H1 (cell line): ENCODE data around the gene PLCB1. TPM values are rescaled to one million over a fixed set of nuclear protein-coding genes. Genes with fewer than 3 reads are reported as not detected.

Source experiments
- CTCF ChIA-PET: fragments of 300-600 bp; sonication (Branson Sonifier 250); formaldehyde crosslinking; loops from one replicate; lab custom pipeline; 2021; ENCODE audit not compliant: partially characterized antibody; lab: Charles Lee
- POLR2A ChIA-PET: fragments of 300-600 bp; sonication (Branson Sonifier 250); formaldehyde crosslinking; loops from one replicate; lab custom pipeline; 2021; ENCODE audit warnings: inconsistent platforms; ENCODE audit not compliant: partially characterized antibody; lab: Charles Lee
- DNase-seq, 2 experiments: peaks; one replicate each; pipeline versions ENCODE4 v3.0.0 to v3.0.0-alpha.2; 2010 to 2022; ENCODE audit warnings: low spot score in 2 of 2, low read depth in 1 of 2, mixed read lengths in 1 of 2
- FAIRE-seq: peaks from 2 replicates; lab custom pipeline; 2011; peaks lifted over from hg19 to GRCh38; lab: Jason Lieb, UNC
- H2AFZ ChIP-seq: 2 replicates; pipeline ENCODE4 v1.8.1; 2012; ENCODE audit warnings: low read length, inconsistent platforms
- H2AK5ac ChIP-seq: 2 replicates; pipeline ENCODE4 v1.6.1; 2013; ENCODE audit warnings: low read depth, low read length
- H2BK120ac ChIP-seq: replicated peaks from 2 replicates; pipeline ENCODE3; 2013; ENCODE audit warnings: low read depth, low read length, inconsistent platforms
- H2BK12ac ChIP-seq: 2 replicates; pipeline ENCODE4 v1.6.1; 2013; ENCODE audit warnings: low read depth, low read length
- H2BK15ac ChIP-seq: 2 replicates; pipeline ENCODE4 v1.6.1; 2013; ENCODE audit warnings: low read length
- H2BK20ac ChIP-seq: 2 replicates; pipeline ENCODE4 v1.6.1; 2013; ENCODE audit warnings: low read length
- H2BK5ac ChIP-seq: 2 replicates; pipeline ENCODE4 v1.6.1; 2013; ENCODE audit warnings: low read depth, low read length
- H3K14ac ChIP-seq: 2 replicates; pipeline ENCODE4 v1.6.1; 2013; ENCODE audit warnings: inconsistent platforms; ENCODE audit not compliant: insufficient read length
- H3K18ac ChIP-seq: 2 replicates; pipeline ENCODE4 v1.6.1; 2013; ENCODE audit warnings: low read length; ENCODE audit errors: extremely low read depth
- H3K23ac ChIP-seq: 2 replicates; pipeline ENCODE4 v1.6.1; 2013; ENCODE audit warnings: inconsistent platforms; ENCODE audit not compliant: insufficient read length
- H3K23me2 ChIP-seq: 2 replicates; pipeline ENCODE4 v1.6.1; 2013; ENCODE audit warnings: low read depth, low read length
- H3K27ac ChIP-seq: 2 replicates; pipeline ENCODE4 v1.6.1; 2011; ENCODE audit warnings: low read depth, low read length, inconsistent platforms
- H3K27me3 ChIP-seq, 4 experiments: replicated peaks in 1 of 4; 1 replicate in 1 of 4; 2 replicates in 3 of 4; pipeline versions ENCODE4 v1.6.1 to v1.8.1; 2011 to 2013; ENCODE audit warnings: low read length in 3 of 4, mild to moderate bottlenecking in 3 of 4, inconsistent platforms in 2 of 4, mixed read lengths in 2 of 4, moderate library complexity in 1 of 4; ENCODE audit not compliant: control insufficient read depth in 3 of 4, insufficient read depth in 3 of 4; ENCODE audit errors: extremely low read depth in 1 of 4
- H3K36me3 ChIP-seq, 4 experiments: 2 replicates each; pipeline versions ENCODE4 v1.6.1 to v1.8.1; 2011 to 2013; ENCODE audit warnings: mild to moderate bottlenecking in 4 of 4, low read length in 3 of 4, moderate library complexity in 2 of 4, control low read depth in 1 of 4, inconsistent platforms in 1 of 4; ENCODE audit not compliant: insufficient read depth in 4 of 4, control insufficient read depth in 2 of 4
- H3K4ac ChIP-seq: replicated peaks from 2 replicates; pipeline ENCODE3; 2013; ENCODE audit warnings: low read length, low read depth, mixed read lengths, inconsistent platforms; ENCODE audit not compliant: insufficient read length
- H3K4me1 ChIP-seq, 4 experiments: replicated peaks in 1 of 4; 1 replicate in 1 of 4; 2 replicates in 3 of 4; pipeline versions ENCODE4 v1.6.1 to v1.8.1; 2011 to 2013; ENCODE audit warnings: low read length in 3 of 4, inconsistent platforms in 2 of 4, mixed read lengths in 1 of 4; ENCODE audit not compliant: insufficient read depth in 4 of 4, control insufficient read depth in 3 of 4
- H3K4me2 ChIP-seq, 2 experiments: 2 replicates each; pipeline versions ENCODE4 v1.6.1 to v1.8.1; 2011 to 2013; ENCODE audit warnings: low read depth in 2 of 2, low read length in 2 of 2, control low read depth in 1 of 2, inconsistent platforms in 1 of 2, mild to moderate bottlenecking in 1 of 2; ENCODE audit not compliant: insufficient read depth in 1 of 2
- H3K4me3 ChIP-seq, 4 experiments: fragments of 200-600, 300-600 bp in 1 of 4; sonication (generic), shearing (Covaris generic), sonication (Bioruptor Twin) in 1 of 4; 2 replicates each; pipeline versions ENCODE4 v1.5.1 to v1.8.1; 2011 to 2016; ENCODE audit warnings: low read length in 4 of 4, low read depth in 3 of 4, control low read depth in 2 of 4, inconsistent platforms in 2 of 4, mild to moderate bottlenecking in 2 of 4, mixed read lengths in 1 of 4, moderate library complexity in 1 of 4; ENCODE audit not compliant: insufficient read depth in 2 of 4; ENCODE audit errors: extremely low read depth in 1 of 4
- H3K56ac ChIP-seq: replicated peaks from 2 replicates; pipeline ENCODE3; 2013; ENCODE audit warnings: low read depth, mild to moderate bottlenecking, mixed read lengths, low read length, inconsistent platforms; ENCODE audit not compliant: insufficient read length
- H3K79me1 ChIP-seq: 2 replicates; pipeline ENCODE4 v1.6.1; 2013; ENCODE audit warnings: low read depth, low read length, control low read depth
- H3K79me2 ChIP-seq, 2 experiments: 2 replicates each; pipeline versions ENCODE4 v1.6.1 to v1.8.1; 2012 to 2013; ENCODE audit warnings: low read length in 2 of 2, mild to moderate bottlenecking in 2 of 2, inconsistent platforms in 1 of 2; ENCODE audit not compliant: insufficient read depth in 2 of 2, control insufficient read depth in 1 of 2
- H3K9ac ChIP-seq, 4 experiments: replicated peaks in 1 of 4; 1 replicate in 1 of 4; 2 replicates in 3 of 4; pipeline versions ENCODE4 v1.6.1 to v1.8.1; 2011 to 2013; ENCODE audit warnings: low read depth in 3 of 4, low read length in 3 of 4, control low read depth in 2 of 4, mild to moderate bottlenecking in 2 of 4, moderate library complexity in 2 of 4, inconsistent platforms in 1 of 4; ENCODE audit errors: extremely low read depth in 1 of 4
- H3K9me3 ChIP-seq, 2 experiments: 2 replicates each; pipeline versions ENCODE4 v1.6.1 to v1.8.1; 2012 to 2013; ENCODE audit warnings: mild to moderate bottlenecking in 2 of 2, moderate library complexity in 2 of 2, control low read depth in 1 of 2, inconsistent platforms in 1 of 2, low read depth in 1 of 2, low read length in 1 of 2, mixed read lengths in 1 of 2; ENCODE audit not compliant: insufficient read depth in 2 of 2
- H4K20me1 ChIP-seq, 2 experiments: replicated peaks in 1 of 2; 2 replicates each; pipeline versions ENCODE3 to v1.8.1; 2011 to 2013; ENCODE audit warnings: inconsistent platforms in 2 of 2, low read length in 2 of 2, mild to moderate bottlenecking in 1 of 2; ENCODE audit not compliant: insufficient read depth in 2 of 2, control insufficient read depth in 1 of 2
- H4K5ac ChIP-seq: 2 replicates; pipeline ENCODE4 v1.6.1; 2013; ENCODE audit warnings: low read length, low read depth, mixed read lengths, inconsistent platforms; ENCODE audit not compliant: insufficient read length
- H4K8ac ChIP-seq: 2 replicates; pipeline ENCODE4 v1.8.0; 2013; ENCODE audit warnings: mild to moderate bottlenecking, moderate library complexity, low read length, inconsistent platforms; ENCODE audit not compliant: insufficient read depth; ENCODE audit errors: extremely low read depth
- H4K91ac ChIP-seq: replicated peaks from 2 replicates; pipeline ENCODE3; 2013; ENCODE audit warnings: low read length, mixed read lengths, inconsistent platforms; ENCODE audit not compliant: insufficient read length
- ASH2L ChIP-seq: fragments of 200-600, 300-600 bp; sonication (generic); IDR thresholded peaks from one replicate; pipeline ENCODE4 v1.7.1; 2017; ENCODE audit warnings: low read length
- CBX5 ChIP-seq: fragments of 300-800, 300-1000 bp; sonication (generic); IDR thresholded peaks from 2 replicates; pipeline ENCODE4 v1.7.1; 2016; ENCODE audit warnings: antibody characterized with exemption, low read length, low read depth
- CBX8 ChIP-seq: fragments of 300-800, 300-1000 bp; sonication (generic); IDR thresholded peaks from 2 replicates; pipeline ENCODE4 v1.7.1; 2016; ENCODE audit warnings: low read depth, low read length, borderline replicate concordance
- CEBPB ChIP-seq: IDR thresholded peaks from 2 replicates; pipeline ENCODE4 v1.6.1; 2012; ENCODE audit warnings: low read depth, low read length
- CHD2 ChIP-seq: IDR thresholded peaks from 2 replicates; pipeline ENCODE4 v1.6.1; 2012; ENCODE audit warnings: low read length, improper control_type of control experiment
- CTBP2 ChIP-seq: IDR thresholded peaks from 2 replicates; pipeline ENCODE4 v1.7.0; 2011; ENCODE audit warnings: borderline replicate concordance, mild to moderate bottlenecking, moderate library complexity, mixed read lengths, low read length; ENCODE audit not compliant: insufficient read depth, insufficient read length
- EGR1 ChIP-seq: IDR thresholded peaks from 2 replicates; pipeline ENCODE4 v1.6.1; 2011; ENCODE audit warnings: low read depth, low read length, borderline replicate concordance
- EZH2 ChIP-seq: fragments of 200-600 bp; sonication (generic); IDR thresholded peaks from 2 replicates; pipeline ENCODE4 v1.7.1; 2012; ENCODE audit warnings: low read depth, mild to moderate bottlenecking, moderate library complexity, low read length, inconsistent platforms; ENCODE audit not compliant: severe bottlenecking
- KDM1A ChIP-seq: fragments of 200-600, 300-600 bp; sonication (generic); IDR thresholded peaks from 2 replicates; pipeline ENCODE4 v1.7.1; 2016; ENCODE audit warnings: mild to moderate bottlenecking, low read length, borderline replicate concordance
- RFX5 ChIP-seq: IDR thresholded peaks from 2 replicates; pipeline ENCODE4 v1.6.1; 2011; ENCODE audit warnings: low read depth, low read length, improper control_type of control experiment, borderline replicate concordance
- RNF2 ChIP-seq: fragments of 200-900, 300-1000 bp; sonication (generic); IDR thresholded peaks from 2 replicates; pipeline ENCODE4 v1.7.1; 2016; ENCODE audit warnings: borderline replicate concordance, low read depth, mild to moderate bottlenecking, antibody characterized with exemption, low read length; ENCODE audit not compliant: poor library complexity, severe bottlenecking; ENCODE audit errors: missing control alignments
- RXRA ChIP-seq: IDR thresholded peaks from 2 replicates; pipeline ENCODE4 v1.6.1; 2011; ENCODE audit warnings: low read depth, mild to moderate bottlenecking, low read length, moderate library complexity; ENCODE audit not compliant: insufficient read depth
- SRF ChIP-seq: IDR thresholded peaks from 2 replicates; pipeline ENCODE4 v1.6.1; 2011; ENCODE audit warnings: mild to moderate bottlenecking, low read depth, low read length, moderate library complexity
- WGBS, 2 experiments: shearing (Covaris generic) in 1 of 2; methylation state at CpG; one replicate each; pipeline versions ENCODE4 v1.1.6 to v1.1.7; 2013 to 2015; ENCODE audit warnings: low lambda C conversion rate in 2 of 2, mixed read lengths in 2 of 2, inconsistent platforms in 1 of 2, low coverage in 1 of 2, missing lambda C conversion rate in 1 of 2; ENCODE audit not compliant: insufficient replicate concordance in 2 of 2, insufficient coverage in 1 of 2, insufficient read length in 1 of 2; ENCODE audit errors: extremely low coverage in 1 of 2, missing lambda C conversion rate in 1 of 2; 5-methylcytosine and 5-hydroxymethylcytosine counted together
- polyA plus RNA-seq, 7 experiments: library from polyadenylated mRNA; depleted of rRNA in 3 of 7; stranded (reverse) in 5 of 7; unstranded in 2 of 7; fragments of >200 nt in 5 of 7; fragments of 200-250 nt in 2 of 7; gene quantifications; 1 replicate in 5 of 7; 2 replicates in 1 of 7; 4 replicates in 1 of 7; pipeline versions ENCODE4 v1.2.1 to v1.2.3, GENCODE V29; 2011 to 2013; ENCODE audit warnings: missing spikeins in 2 of 7, mixed read lengths in 2 of 7
- total RNA-seq: library from RNA; stranded (reverse); fragmentation: NEBNext Ultra II Directional; extraction: Animal tissue kit (Norgen Biotek cat#: 25700); gene quantifications from 2 replicates; pipeline ENCODE4 v1.2.1, GENCODE V29; 2021

PLCB1 gene
- total and polyA plus RNA-seq, 2 of the 8 experiments (the other 6 are each of a cell fraction or from before 2014, with no cell fraction given): 2.6 to 9.1 TPM

- Histone ChIP-seq H3K4me2 (no peak overlapping the region), H3K79me1 (no peaks in the 10 kb centered on the region), H3K4me1 (no peaks in the 10 kb centered on the region), H2BK15ac (no peak overlapping the region), H2BK120ac (no peak overlapping the region), H3K18ac (no peak overlapping the region), H3K4me3 (no peak overlapping the region), H2BK20ac (no peak overlapping the region), H2BK5ac (no peak overlapping the region), H3K79me2 (no peaks in the 10 kb centered on the region), H2BK12ac (no peak overlapping the region), H2AFZ (no peak overlapping the region), H3K9ac (no peak overlapping the region), H3K23ac (no peak overlapping the region), H3K56ac (no peak overlapping the region), H3K27me3 (no peaks in the 10 kb centered on the region), H3K4ac (no peak overlapping the region), H4K20me1 (no peaks in the 10 kb centered on the region), H4K8ac (no peak overlapping the region), H2AK5ac (no peak overlapping the region), H3K14ac (no peak overlapping the region), H3K36me3 (no peaks in the 10 kb centered on the region), H3K9me3 (no peaks in the 10 kb centered on the region), H3K23me2 (no peaks in the 10 kb centered on the region), H4K91ac (no peak overlapping the region), H4K5ac (no peak overlapping the region), H3K27ac (no peak overlapping the region)
- CTCF ChIA-PET: interaction anchor here (1.6 kb wide), 1 partner anchor 63 kb away, joined by 4 read pairs; no protein-coding TSS in a partner anchor
- POLR2A ChIA-PET: no interaction called here
- TF ChIP-seq SRF (no peak), RFX5 (no peak), CBX5 (no peak), CHD2 (no peak), ASH2L (no peak), RNF2 (no peak), CEBPB (no peak), EZH2 (no peak), RXRA (no peak), EGR1 (no peak), CBX8 (no peak), CTBP2 (no peak), KDM1A (no peak)
- FAIRE-seq (no peak), DNase-seq (no peak)
- WGBS, 2 experiments: 93% methylated on average over 5 of the region's 5 CpGs; no CpG with 5 or more reads in 1 of the 2 experiments
Measured at GRCh38 chr20:8326899-8327298, 194.8 kb downstream of the PLCB1 start.
